HG03571 (cell line): ENCODE results near the gene OPCML.

Experiments used
- ATAC-seq: cut with Tn5 transposase; IDR thresholded peaks from one replicate; pipeline ENCODE4 v1.9.1; 2021; ENCODE audit not compliant: unreplicated experiment

The OPCML gene

GRCh38 chr11:133362916-133363315, 169.4 kb downstream of the OPCML start:
- no peak for ATAC-seq

DNA sequence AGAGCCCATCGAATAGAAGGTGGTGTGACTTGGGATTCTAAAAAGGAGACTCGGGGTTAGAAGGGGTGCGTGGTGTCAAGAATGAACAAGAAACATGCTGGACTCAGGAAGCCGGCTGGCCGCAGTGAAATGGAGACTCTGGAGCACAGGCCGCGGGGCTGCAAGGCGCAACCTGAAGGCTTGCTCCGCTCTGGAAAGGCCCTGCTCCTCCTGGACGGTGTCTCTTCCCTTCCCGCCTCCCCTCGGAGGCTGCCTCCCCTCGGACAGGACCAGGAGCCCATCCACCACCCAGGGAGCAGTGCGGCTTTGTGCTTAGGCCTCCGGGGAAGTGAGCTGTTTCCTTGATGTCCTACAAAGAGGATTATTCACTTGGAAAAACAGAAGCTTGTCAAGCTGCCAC, 170.1 kb downstream of the OPCML start:
- no peak for ATAC-seq

GRCh38 chr11:133361689-133361994, 170.7 kb downstream of the OPCML start:
- no peak for ATAC-seq

GRCh38 chr11:133360860-133361688, 171.2 kb downstream of the OPCML start:
- ATAC-seq: no peak

DNA sequence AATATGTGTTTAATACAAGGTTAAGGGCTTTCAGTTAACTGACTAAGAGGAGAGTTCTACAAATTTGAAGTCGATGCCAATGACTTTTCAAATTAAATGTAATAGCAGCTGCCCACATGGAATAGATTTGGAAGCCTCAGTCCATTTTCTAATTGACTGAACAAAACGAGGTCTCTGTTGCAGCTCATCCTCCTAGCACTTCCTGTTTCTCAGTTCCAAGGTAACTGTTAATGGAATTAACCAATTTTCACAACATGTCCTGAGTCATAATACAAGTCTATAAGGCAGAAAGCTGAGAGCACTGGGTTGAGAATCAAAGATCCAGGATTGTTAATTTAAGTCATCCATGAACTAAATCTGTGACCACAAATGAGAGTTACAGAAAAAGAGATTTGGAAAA, 177.2 kb downstream of the OPCML start:
- ATAC-seq: no peak

DNA sequence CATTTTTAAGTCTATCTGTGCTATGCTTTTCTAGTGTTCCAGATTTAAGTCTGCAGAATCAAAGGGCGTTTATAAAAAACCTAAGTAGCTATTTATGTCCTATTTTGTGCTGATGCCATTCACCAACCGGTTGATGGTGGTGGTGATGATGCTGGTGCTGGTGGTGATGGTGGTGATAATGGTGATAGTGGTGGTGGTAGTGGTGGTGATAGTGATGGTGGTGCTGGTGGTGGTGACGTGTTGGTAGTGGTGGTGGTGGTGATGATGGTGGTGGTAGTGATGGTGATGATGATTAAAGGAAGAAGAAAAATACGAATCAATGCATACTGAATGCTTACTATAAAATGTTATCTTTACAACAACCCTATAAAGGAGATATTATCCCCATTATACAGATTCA, 178.2 kb downstream of the OPCML start:
- no peak for ATAC-seq

GRCh38 chr11:133350045-133350444, 182.3 kb downstream of the OPCML start:
- ATAC-seq: no peak

DNA sequence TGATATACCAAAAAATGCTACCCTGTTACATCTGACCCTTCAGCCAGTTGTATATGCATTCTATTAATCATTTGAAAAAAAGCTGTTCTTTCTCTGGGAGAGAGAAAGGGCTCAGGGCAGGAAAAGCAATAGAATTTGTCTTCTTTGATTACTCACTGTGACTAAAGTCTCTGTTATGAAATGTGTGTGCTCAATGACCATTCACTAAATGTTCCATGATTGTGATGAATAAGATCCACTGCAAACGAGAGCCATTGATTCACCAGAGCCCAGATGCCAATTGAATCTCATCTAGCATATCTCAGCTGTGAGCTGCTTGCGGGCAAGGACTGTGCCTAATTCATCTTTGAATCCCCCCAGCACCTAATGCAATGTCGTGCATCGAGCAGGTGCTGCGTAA, 184.3 kb downstream of the OPCML start:
- ATAC-seq: no peak

- ATAC-seq: no peak
These were observed 186.2 kb downstream of the OPCML start for GRCh38 chr11:133346137-133346536.

DNA sequence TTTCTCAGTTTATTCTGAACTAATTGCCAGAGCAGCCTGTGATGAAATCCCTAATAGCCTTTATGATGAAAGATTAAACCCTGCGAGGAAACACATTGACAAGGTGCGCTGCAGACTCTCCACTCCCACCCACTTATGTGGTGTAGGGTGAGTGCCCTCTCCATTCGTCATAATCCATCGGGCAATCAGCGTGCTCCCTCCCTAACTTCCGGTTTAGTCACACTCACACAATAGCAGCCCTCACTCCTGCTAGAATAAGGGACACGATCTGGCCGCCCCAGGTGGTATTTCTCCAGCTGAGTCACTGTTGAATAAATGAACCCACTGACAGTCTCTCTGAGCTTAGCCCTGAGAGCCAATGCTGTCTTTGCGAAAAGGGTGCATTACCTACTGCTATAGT, 188.3 kb downstream of the OPCML start:
- no peak for ATAC-seq

GRCh38 chr11:133339495-133340140, 192.7 kb downstream of the OPCML start:
- ATAC-seq: no peak

- no peak for ATAC-seq
These were observed 193.7 kb downstream of the OPCML start for GRCh38 chr11:133338588-133338987.

DNA sequence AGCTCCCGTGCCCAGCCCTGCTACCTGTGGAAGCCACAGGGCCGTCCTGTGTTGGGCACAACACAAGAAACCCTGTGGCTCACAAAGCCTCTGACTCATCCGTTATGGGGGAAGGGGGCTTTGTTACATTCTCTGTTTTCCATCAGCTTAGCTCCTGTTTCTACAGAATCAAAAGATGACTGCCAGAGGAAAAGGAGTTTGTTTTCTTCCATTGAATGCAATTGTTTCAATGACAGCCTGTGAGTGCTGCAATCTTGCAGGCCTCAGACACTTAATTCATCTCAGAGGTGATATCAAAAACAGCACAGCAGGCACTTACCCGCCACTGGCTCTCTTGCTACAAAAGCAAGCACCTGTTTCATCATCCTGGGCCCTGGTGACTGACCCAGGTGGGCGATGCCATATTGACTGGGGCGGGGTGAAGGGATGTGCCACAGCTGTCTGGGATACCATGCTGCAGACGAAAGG, 194.3 kb downstream of the OPCML start:
- no peak for ATAC-seq

DNA sequence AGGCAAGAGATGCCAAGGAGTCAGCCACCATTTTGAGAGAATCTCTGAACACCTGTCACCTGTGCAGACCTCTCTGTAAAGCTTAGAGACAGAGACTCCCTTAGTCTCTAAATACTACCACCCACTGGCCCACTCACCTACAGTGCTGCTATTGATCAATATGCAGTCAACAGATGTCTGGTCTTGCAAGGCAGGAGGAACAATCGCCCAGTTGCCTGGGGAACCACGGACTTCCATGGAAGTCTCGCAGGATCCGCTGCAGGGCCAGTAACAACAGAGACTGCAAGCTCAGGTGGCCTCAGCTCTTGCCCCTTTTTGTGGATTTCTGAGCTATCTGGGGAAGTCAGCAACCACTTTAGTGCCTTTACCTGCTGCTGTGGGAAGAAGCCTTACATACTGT, 195.1 kb downstream of the OPCML start:
- no peak for ATAC-seq

- no peak for ATAC-seq
These were observed 201.3 kb downstream of the OPCML start for GRCh38 chr11:133331031-133331430.

GRCh38 chr11:133326849-133327248, 205.5 kb downstream of the OPCML start:
- ATAC-seq: no peak

DNA sequence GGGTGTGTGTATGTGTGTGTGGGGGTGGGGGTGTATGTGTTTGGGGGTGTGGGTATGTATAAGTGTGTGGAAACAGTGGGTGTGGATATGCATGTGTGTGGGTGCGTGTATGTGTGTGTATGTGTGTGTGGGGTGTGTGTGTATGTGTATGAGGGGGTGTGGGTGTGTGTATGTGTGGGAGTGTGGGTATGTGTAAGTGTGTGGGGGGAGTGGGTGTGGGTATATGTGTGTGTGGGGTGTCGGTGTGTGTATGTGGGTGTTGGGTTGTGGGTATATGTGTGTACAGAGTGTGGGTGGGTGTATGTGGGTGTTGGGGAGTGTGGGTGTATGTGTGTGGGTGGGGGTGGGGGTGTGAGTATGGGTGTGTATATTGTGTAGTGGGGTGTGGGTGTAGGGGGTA, 206.0 kb downstream of the OPCML start:
- ATAC-seq: no peak

DNA sequence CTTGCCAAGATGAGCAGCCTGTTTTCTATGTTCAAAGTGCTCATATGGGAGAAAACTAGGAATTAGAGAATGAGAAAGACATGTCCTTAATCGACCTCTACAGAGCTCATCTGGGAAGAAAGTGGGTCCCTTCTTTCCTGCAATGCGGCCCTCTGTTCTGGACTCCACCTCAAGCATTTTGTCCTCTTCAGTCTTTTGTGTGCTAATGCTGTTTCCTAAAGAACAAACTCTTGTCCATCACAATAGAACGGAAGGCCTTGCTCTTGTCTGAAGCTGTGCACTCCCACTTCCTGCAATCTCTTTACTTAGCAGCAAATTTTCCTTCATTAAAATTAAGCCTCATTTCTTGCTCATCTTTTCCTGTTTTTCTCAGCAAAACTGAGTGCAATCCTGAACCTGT, 206.6 kb downstream of the OPCML start:
- no peak for ATAC-seq

- ATAC-seq: no peak
These were observed 208.9 kb downstream of the OPCML start for GRCh38 chr11:133323354-133323753.

DNA sequence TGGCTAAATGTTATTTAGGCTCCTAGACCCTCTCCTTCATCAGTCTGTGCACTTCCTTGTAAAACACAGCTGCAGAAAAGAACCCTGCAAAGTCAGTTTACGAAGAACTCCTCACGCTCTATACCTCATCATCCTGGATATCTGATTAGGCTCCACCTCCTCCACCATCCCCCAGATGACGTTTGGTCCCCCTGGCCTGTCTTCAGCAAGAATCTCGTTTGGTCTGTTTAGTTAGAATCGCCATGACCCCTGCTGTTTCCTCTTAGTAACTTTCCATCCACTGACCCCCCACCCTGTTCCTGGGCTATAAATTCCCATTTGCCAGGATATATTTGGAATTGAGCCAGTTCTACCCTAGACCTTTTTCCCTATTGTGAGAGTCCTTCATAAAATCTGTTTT, 214.1 kb downstream of the OPCML start:
- ATAC-seq: no peak

- ATAC-seq: no peak
These were observed 221.1 kb downstream of the OPCML start for GRCh38 chr11:133311230-133311629.

- ATAC-seq: no peak
These were observed 226.3 kb downstream of the OPCML start for GRCh38 chr11:133306019-133306418.
